Hepatic stellate cell (primary cell): Measurements from ENCODE around the gene GNG5.
"Not testable (repeated sequence)": the region's sequence is repeated elsewhere in the genome, so short reads cannot be mapped to it uniquely, and the experiment has no call there.

Source experiments
- DNase-seq: peaks from one replicate; pipeline ENCODE4 v3.0.0; 2011; ENCODE audit warnings: low spot score

The GNG5 gene

DNA sequence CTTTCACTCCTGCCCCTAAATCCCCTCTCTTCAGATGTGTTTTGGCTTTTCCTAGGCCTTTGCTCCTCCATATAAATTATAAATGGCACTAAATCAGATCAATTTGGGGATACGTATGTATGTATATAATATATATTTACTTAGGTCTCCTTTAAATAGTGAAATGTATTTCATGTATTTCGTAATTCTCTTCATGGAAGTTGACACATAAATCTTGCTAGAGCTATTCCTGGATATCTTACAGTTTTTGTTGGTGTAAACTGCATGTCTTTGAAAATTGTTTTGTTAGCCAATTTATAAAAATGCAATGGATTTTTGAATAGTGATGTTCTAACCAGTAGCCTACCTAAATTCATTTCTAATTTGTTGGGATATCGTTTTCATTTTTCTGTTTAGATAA lies 18.3 kb downstream of the GNG5 start:
- no peak for DNase-seq

DNA sequence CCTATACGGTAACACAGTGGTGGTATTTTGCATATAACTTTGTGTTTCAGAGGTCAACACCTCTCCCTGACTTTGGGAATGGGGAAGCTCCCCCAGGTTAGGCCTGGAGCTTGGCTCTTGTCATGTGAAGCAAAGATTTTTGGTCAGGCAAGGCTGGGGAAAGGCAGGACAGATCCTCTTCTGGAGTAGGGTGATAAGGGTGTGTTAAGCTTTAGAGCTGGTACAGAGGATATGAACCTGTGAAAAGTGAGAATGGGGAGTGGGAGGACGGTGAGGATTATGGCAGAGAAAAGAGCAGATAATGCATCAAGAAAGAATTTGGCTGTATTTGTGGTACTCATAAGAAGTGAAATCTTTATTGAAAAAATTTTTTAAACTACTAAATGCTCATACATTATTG lies 25.1 kb downstream of the GNG5 start:
- no peak for DNase-seq

DNA sequence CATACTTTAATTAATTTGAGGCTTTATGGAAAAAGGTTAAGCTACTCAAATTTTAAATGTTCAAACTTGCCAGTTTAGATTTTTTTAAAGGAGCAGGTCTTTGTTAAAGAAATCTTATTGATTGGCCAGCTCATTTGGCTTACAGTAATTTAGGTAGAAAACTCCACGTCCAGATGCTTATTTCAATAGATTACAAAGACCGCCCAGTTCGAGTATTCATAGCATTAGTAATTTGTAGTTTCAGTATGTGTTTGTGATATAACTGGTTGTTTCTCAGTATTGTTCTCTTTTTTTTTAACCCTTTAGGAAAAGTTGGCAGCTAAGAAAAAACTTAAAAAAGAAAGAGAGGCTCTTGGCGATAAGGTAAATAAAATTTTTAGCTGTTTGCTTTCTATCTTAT lies 25.7 kb downstream of the GNG5 start:
- DNase-seq = no peak

DNA sequence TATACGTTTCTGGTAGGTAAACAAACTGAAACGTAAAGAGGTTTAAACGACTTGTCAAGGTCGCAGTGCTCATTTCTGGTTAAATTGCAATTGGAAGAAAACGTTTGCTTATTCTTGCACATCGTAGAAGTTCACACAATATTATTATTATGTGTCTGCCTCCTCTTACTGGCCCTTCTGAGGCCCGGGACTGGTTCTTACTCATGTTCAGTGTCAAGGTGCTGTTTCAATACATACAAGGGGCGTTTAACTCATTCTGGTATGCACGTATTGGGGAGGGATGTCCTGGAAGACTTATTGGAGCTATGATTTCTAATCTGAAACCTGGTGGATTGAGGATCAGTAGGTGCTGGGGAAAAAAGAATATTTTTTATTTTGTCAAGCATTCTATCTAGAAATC lies 26.4 kb downstream of the GNG5 start:
- no peak for DNase-seq

DNA sequence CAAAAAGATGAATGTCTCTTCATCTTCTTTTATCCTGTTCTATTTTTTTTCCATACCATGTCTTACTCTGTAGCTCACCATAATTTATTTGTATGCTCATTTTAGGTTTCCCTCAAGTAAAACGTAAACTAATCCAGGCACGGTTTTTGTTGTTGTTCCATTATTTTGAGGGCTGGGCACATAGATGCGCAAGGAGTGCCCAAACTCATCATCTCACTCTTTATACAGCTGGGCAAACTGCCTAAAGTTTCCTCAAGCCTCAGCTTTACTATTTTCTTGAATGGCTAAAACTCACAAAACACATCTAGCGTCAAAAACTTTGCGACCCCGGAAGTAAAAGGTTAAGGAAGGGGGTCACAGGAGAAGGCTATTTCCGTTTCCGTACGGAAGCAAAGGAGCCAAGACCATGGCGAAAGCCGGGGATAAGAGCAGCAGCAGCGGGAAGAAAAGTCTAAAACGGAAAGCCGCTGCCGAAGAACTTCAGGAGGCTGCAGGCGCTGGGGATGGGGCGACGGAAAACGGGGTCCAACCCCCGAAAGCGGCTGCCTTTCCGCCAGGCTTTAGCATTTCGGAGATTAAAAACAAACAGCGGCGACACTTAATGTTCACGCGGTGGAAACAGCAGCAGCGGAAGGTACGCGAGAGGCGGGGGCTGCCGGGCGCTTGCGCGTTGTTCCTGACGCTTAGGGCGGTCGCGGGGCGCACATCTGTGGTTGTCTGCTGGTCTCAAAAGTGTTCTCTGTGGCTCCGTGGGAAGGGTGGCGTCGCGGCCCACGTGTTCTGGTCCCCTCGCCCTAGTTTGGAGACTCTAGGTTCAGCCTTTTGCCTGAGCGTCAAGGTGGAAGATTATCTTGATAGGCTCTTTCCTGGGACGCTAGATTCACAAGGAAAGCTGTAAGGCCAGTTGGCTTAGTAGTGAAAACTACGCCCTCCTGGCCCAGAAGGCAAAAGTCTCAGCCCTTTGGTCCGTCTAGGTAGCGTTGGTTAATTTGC lies 27.2 kb downstream of the GNG5 start, which contains the start of gene RPF1:
Gene RPF1, plus strand, starts transcription at position 391 of the 993 bp plus-strand sequence. Its CDS starts 16 bp downstream, at position 407.
- DNase-seq = peak; percentile 67

DNA sequence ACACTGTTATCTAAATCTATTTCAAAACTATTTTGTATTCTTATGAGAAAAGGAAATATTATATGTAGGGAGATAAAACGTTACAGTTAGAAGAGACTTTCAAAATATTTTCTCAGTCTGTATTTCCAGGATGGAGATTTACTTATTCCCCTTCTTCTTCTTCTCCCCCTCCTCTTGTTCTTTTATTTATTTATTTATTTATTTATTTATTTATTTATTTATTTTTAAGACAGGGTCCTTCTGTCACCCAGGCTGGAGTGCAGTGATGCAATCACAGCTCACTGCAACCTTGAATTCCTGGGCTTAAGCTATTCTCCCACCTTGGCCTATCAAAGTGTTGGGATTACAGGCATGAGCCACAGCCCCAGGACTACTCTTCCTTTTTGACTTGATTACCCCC lies 30.2 kb downstream of the GNG5 start:
- DNase-seq = no peak

DNA sequence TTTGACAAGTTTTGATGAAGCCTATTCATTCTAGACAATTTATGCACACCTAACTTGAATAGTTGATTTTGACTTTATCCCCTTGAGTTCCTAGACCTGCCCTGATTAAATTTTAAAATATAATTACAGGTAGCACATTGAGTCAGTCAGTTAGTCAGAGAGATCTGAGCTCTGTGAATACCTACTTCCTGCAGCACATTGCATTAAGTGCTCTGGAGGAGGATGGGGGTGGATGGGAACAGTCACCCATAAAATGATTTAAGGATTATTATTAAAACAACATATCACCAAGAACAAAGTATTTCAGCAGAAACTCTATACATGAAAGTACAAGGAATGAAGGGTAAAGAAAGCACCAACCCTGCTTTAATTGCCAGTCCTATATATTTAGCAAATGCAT lies 39.1 kb downstream of the GNG5 start:
- no peak for DNase-seq

DNA sequence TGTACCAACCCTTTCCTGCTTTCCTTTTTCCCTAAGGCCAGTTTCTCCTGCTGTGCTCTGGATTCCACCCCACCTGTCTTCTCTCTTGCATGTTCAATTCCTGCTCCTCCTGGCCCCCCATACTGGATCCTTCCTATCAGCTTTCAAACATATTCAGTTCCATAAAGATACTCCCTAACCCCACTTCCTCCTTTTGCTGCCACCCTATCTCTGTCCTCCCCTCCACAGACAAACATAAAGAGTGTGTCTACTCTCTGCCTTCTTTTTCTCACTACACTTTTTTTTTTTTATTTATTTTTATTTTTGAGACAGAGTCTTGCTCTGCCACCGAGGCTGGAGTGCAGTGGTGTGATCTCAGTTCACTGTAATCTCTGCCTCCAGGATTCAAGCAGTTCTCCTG lies 44.3 kb downstream of the GNG5 start:
- DNase-seq = no peak

DNA sequence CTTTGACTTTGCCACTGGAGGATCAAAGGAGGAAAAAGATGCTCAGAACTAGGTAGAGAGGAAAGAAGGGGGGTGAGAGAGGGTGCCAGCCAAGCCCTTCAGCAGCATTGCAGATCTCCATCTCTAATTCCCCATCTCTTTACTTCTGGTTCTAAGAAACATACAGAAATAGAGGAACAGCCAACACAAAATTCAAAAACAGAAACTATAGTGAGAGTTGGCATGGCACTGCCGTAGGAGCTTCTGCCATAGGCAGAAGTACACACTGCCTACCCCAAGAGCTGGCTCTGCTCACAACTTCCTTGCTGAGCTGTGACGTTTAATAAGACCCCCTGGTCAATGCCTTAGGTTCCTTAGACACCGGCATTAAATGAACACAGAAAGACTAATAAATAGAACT lies 53.9 kb downstream of the GNG5 start:
- no peak for DNase-seq

DNA sequence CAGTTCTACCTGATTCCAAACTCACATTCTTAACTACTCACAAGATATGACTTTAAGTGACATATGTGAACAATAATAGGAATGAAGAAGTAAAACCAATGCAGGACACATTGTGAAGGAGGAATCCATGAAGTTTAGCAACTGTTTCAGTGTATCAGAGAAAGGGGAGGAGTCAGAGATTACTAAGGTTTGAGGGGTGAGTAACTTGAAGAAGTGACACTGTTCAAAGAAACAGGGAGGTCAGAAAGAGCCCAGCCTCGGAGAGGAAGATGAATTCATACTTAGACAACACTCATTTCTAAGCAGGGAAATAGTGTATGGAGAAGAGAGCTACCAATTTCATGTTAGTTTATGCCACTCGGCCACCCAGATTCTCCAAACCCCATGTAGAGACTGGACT lies 55.5 kb downstream of the GNG5 start:
- peak; percentile 5 for DNase-seq

DNA sequence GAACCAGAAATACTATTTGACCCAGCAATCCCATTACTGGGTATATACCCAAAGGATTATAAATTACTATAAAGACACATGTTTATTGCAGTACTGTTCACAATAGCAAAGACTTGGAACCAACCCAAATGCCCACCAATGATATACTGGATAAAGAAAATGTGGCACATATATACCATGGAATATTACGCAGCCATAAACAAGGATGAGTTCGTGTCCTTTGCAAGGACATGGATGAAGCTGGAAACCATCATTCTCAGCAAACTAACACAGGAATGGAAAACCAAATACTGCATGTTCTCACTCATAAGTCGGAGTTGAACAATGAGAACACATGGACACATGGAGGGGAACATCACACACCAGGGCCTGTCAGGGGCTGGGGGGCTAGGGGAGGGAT lies 57.7 kb downstream of the GNG5 start:
- DNase-seq = not testable (repeated sequence)
